ENCODE data around the gene RBM15B. TPM values are rescaled to one million over a fixed set of nuclear protein-coding genes. Genes with fewer than 3 reads are reported as not detected.

RBM15B gene
- total RNA-seq, 4 donors from 2014 or later = 25.1 to 39.0 (median 27.8) TPM

- DNase-seq (ENCODE audit: low spot score) (no peak), ATAC-seq (ENCODE audit: low FRiP score) (no peak)
- no peak for TF ChIP-seq CTCF (IDR thresholded peaks at IDR 0.05)
Measured at GRCh38 chr3:51396401-51396800, 5.3 kb downstream of the RBM15B start.

DNA sequence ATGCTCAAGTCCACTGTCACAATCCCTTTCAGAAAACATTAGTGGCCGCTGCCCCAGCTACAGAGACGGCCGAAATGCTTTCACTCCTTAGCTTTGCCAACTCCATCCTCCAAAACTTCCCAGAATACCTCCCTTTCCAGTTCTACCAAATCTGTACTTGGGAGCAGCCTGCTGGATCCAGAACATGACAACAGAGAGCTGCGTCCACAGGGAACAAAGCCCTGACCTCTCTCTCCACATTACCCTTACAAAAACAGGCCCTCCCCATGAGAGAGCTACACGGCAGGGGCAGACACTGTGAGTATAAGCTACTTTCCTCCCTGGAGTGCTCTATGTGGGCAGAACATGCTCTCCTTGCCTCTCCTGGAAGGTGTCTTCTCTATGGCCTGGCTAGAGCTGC is 6.3 kb downstream of the RBM15B start:
- DNase-seq (ENCODE audit: low spot score) = no peak
- no peak for TF ChIP-seq CTCF (IDR thresholded peaks at IDR 0.05)
- ATAC-seq (ENCODE audit: low FRiP score) = no peak

GRCh38 chr3:51398595-51399310 is 7.7 kb downstream of the RBM15B start:
- no peak for ATAC-seq (ENCODE audit: low FRiP score)
- no peak for DNase-seq (ENCODE audit: low spot score)

DNA sequence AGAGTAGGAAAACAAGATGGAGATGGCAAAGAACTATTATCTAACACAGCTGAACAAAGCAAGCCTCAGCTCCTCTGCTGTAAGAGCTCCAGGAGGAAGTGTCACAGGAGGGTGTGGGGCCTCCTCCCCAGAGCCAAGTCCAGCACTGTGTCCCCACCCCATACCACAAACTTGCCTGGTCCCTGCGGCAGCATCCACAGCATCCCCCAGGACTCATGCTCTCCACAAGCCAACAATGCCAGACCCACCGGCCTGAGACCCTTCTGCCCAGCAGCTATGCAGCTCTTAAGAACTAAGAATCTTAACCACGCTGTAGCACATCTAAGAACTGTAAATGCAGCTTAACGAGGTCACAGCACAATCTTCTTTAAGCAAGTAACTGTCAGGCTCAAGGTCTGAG is 9.1 kb downstream of the RBM15B start:
- no peak for ATAC-seq (ENCODE audit: low FRiP score)
- no peak for TF ChIP-seq CTCF (IDR thresholded peaks at IDR 0.05)
- no peak for DNase-seq (ENCODE audit: low spot score)

More at GRCh38 chr3:51398595-51399310, 7.7 kb downstream of the RBM15B start:
- TF ChIP-seq CTCF (IDR thresholded peaks at IDR 0.05) = no peak

DNA sequence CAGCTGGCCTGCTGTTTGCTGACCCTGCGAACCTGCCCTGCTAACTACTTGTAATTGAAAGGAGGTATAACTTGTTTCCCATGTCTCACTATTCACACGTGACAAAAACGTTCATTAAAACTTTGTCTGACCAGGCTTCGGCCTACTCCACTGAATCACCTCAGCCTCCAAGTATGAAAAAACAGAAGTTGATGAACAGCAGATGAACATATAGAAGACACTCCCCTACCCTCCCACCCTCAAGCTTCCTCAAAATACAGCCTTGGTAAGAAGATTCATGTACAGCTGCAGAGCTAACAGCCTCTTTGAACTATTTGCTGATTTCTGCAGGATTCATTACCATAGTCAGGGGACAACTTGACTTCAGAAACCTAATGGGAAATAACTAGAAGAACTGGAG is 10.7 kb downstream of the RBM15B start:
- TF ChIP-seq CTCF (IDR thresholded peaks at IDR 0.05) = no peak
- DNase-seq (ENCODE audit: low spot score) = no peak
- no peak for ATAC-seq (ENCODE audit: low FRiP score)

DNA sequence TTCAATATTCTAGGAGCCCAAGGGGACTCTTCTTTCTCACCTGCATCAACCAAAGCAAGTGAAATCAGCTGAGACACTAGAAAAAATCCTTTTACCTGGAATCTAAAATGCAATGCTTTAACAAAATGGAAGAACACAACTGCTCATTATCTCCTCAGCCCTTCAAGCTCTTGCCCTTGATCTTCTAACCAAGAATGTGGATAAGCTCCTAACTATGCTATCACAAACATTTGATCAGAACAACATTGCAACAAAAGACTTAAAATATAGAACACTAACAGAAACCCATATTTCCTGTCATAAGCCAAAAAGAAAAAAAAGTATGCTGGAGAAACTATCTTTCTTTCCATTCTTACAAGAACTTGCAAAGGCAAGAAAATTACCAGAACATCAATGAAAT is 12.6 kb downstream of the RBM15B start:
- no peak for DNase-seq (ENCODE audit: low spot score)
- no peak for ATAC-seq (ENCODE audit: low FRiP score)
- TF ChIP-seq CTCF (IDR thresholded peaks at IDR 0.05) = no peak

DNA sequence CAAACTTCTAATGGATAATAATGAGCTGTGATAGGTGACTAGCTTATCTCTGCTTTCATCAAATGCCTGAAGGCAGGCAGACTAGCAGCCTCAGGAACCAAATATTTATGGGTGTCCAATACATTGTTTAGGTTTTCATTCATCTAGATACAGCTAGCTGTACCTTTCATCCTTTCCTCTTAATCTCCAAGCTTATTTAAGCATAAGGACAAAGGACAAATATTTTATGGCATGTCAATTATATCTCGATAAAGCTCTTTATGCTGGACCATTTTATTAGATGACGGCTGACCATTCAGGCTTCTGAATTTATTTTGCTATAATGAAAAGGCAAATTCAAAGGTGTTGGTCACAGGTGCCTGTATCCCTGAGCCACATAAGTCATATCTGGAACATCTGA is 16.9 kb downstream of the RBM15B start:
- TF ChIP-seq CTCF (IDR thresholded peaks at IDR 0.05) = no peak
- ATAC-seq (ENCODE audit: low FRiP score) = no peak

More for the DNA sequence above, 16.9 kb downstream of the RBM15B start:
- DNase-seq (ENCODE audit: low spot score) = no peak

All from omental fat pad (tissue), 4 donors.